OCI-LY1 (cell line): Measurements from ENCODE around the gene MAP2K6.

Source experiments
- CTCF ChIP-seq: fragments of 200-600 bp; sonication (generic), shearing (Covaris generic); IDR thresholded peaks from 2 replicates; pipeline ENCODE4 v1.5.1; 2017; ENCODE audit warnings: mild to moderate bottlenecking, antibody characterized with exemption, low read length, moderate library complexity, mixed read lengths
- EZH2 ChIP-seq: fragments of 200-600 bp; sonication (generic), shearing (Covaris generic); IDR thresholded peaks from 2 replicates; pipeline ENCODE4 v1.8.0; 2017; ENCODE audit warnings: borderline replicate concordance, mixed run types, mild to moderate bottlenecking, antibody characterized with exemption, low read length, moderate library complexity, mixed read lengths

DNA sequence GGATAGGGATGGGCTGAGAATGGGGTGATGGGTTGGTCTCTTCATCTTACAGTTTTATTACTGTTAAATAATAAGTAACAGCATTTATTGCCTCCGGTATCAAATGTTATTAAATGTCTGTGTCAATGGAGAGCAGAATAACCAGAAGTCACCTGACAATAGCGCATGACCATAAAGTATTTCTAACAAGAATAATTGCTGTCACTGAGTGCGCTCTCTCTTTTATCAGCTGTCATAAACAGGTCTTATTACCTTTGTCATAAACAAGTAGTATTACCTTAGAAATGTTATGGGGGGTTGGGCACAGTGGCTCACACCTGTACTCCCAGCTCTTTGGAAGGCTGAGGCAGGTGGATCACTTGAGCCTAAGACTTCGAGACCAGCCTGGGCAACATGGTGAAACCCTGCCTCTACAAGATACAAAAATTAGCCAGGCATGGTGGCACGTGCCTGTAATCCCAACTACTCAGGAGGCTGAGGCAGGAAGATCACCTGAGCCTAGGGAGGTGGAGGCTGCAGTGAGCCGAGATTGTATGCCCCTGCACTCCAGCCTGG is 120.6 kb downstream of the MAP2K6 start:
- no peak for TF ChIP-seq CTCF
- no peak for TF ChIP-seq EZH2
